Rectal smooth muscle tissue (tissue), 1 donor: ENCODE measurements around the gene CNTN3.

ENCODE experiments used
- H3K27ac ChIP-seq: one replicate; pipeline ENCODE4 v1.7.0; 2013; ENCODE audit warnings: low read depth, low read length, inconsistent platforms
- H3K27me3 ChIP-seq: one replicate; pipeline ENCODE4 v1.7.0; 2013; ENCODE audit warnings: low read length; ENCODE audit not compliant: control insufficient read depth, insufficient read depth
- H3K36me3 ChIP-seq: one replicate; pipeline ENCODE4 v1.7.0; 2013; ENCODE audit warnings: low read length; ENCODE audit not compliant: control insufficient read depth, insufficient read depth
- H3K4me1 ChIP-seq: one replicate; pipeline ENCODE4 v1.7.0; 2013; ENCODE audit warnings: low read length; ENCODE audit not compliant: control insufficient read depth, insufficient read depth
- H3K4me3 ChIP-seq: one replicate; pipeline ENCODE4 v1.7.0; 2013; ENCODE audit warnings: low read length
- H3K9ac ChIP-seq: one replicate; pipeline ENCODE4 v1.7.0; 2013; ENCODE audit warnings: low read length

The CNTN3 gene

GRCh38 chr3:74603292-74603691, 11.2 kb downstream of the CNTN3 start:
- no peaks in the 10 kb centered on the region for H3K4me1 ChIP-seq
- no peak overlapping the region for H3K27ac ChIP-seq
- no peaks in the 10 kb centered on the region for H3K27me3 ChIP-seq
- H3K9ac ChIP-seq, result no peak overlapping the region
- no peaks in the 10 kb centered on the region for H3K36me3 ChIP-seq
- H3K4me3 ChIP-seq, result no peak overlapping the region

GRCh38 chr3:74602471-74602870, 12.0 kb downstream of the CNTN3 start:
- Histone ChIP-seq H3K9ac (no peak overlapping the region), H3K4me3 (no peak overlapping the region), H3K36me3 (no peaks in the 10 kb centered on the region), H3K27me3 (no peaks in the 10 kb centered on the region), H3K27ac (no peak overlapping the region), H3K4me1 (no peaks in the 10 kb centered on the region)

- Histone ChIP-seq H3K36me3 (no peaks in the 10 kb centered on the region), H3K27ac (no peak overlapping the region), H3K4me3 (no peak overlapping the region), H3K4me1 (no peaks in the 10 kb centered on the region), H3K9ac (no peak overlapping the region), H3K27me3 (no peaks in the 10 kb centered on the region)
These were observed 12.7 kb downstream of the CNTN3 start for GRCh38 chr3:74601793-74602192.

GRCh38 chr3:74599564-74599963, 14.9 kb downstream of the CNTN3 start:
- no peaks in the 10 kb centered on the region for H3K4me1 ChIP-seq
- no peaks in the 10 kb centered on the region for H3K36me3 ChIP-seq
- H3K4me3 ChIP-seq, result no peak overlapping the region
- H3K27ac ChIP-seq, result no peak overlapping the region
- no peaks in the 10 kb centered on the region for H3K27me3 ChIP-seq
- H3K9ac ChIP-seq, result no peak overlapping the region

- Histone ChIP-seq H3K9ac (no peak overlapping the region), H3K27ac (no peak overlapping the region), H3K36me3 (no peaks in the 10 kb centered on the region), H3K4me3 (no peak overlapping the region), H3K27me3 (no peaks in the 10 kb centered on the region), H3K4me1 (no peaks in the 10 kb centered on the region)
These were observed 21.3 kb downstream of the CNTN3 start for GRCh38 chr3:74593152-74593551.

DNA sequence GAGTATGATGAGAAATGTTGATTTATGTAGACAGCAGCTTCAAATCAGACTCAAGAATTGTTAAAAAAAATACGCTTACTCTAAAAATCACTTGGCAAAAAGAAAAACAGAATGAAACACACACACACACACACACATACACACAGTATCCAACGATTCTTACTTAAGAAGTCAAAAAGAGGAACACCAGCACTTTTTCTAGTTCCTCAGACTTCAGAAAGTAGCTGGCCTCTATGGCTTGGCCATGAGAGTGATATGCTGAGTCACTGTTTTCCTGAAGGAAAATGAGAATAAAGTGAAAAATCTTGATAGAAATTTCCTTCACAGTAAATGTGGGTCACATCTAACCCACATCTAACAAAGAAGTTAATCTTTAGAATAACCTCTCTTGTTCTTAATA, 22.1 kb downstream of the CNTN3 start:
- Histone ChIP-seq H3K4me1 (no peaks in the 10 kb centered on the region), H3K9ac (no peak overlapping the region), H3K27ac (no peak overlapping the region), H3K27me3 (no peaks in the 10 kb centered on the region), H3K4me3 (no peak overlapping the region), H3K36me3 (no peaks in the 10 kb centered on the region)

DNA sequence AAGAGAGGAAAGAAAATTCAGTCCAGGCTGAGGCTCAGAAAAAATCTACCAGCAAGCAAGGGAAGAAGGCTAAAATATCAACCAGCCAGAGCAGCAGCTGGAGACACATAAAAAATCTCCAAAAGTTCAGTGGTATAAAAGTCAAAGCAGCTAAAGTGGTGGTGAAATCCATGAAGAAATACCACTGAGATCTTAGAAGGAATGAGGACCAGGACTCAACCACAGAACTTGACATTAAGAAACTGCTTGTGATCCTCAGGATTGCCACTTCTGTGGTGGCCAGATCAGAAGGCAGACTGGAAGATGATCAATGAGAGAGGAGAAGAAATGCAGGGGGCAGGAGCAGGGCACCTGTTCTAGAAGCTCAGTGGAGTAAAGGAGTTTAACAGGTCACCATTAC, 22.5 kb downstream of the CNTN3 start:
- H3K27ac ChIP-seq, result no peak overlapping the region
- no peak overlapping the region for H3K4me3 ChIP-seq
- no peak overlapping the region for H3K9ac ChIP-seq
- no peaks in the 10 kb centered on the region for H3K36me3 ChIP-seq
- H3K27me3 ChIP-seq, result no peaks in the 10 kb centered on the region
- no peaks in the 10 kb centered on the region for H3K4me1 ChIP-seq

- H3K36me3 ChIP-seq, result no peaks in the 10 kb centered on the region
- H3K9ac ChIP-seq, result no peak overlapping the region
- no peaks in the 10 kb centered on the region for H3K4me1 ChIP-seq
- no peak overlapping the region for H3K27ac ChIP-seq
- no peak overlapping the region for H3K4me3 ChIP-seq
- H3K27me3 ChIP-seq, result no peaks in the 10 kb centered on the region
These were observed 23.1 kb downstream of the CNTN3 start for GRCh38 chr3:74591342-74591741.

- Histone ChIP-seq H3K9ac (no peak overlapping the region), H3K4me3 (no peak overlapping the region), H3K27ac (no peak overlapping the region), H3K4me1 (no peaks in the 10 kb centered on the region), H3K27me3 (no peaks in the 10 kb centered on the region), H3K36me3 (no peaks in the 10 kb centered on the region)
These were observed 23.7 kb downstream of the CNTN3 start for GRCh38 chr3:74590620-74591262.

DNA sequence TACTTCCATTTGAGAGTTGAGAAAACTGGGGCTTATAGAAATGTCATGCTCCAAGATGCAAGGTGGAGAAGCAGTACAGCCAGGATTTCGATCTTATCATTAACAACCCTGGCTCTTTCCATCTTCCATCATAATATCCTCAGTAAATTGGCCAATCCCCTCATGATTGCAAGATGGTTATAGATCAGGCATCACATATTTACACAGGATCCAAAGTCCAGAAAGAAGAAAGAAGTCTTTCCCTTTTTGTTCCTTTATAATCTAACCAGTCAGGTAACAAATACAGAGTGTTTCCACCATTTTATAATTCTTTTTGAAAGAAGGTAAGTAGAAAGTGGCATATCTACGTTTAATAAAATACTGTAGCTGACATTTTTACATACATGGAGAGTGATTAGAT, 29.7 kb downstream of the CNTN3 start:
- H3K27ac ChIP-seq, result no peak overlapping the region
- H3K27me3 ChIP-seq, result no peaks in the 10 kb centered on the region
- no peaks in the 10 kb centered on the region for H3K36me3 ChIP-seq
- H3K9ac ChIP-seq, result no peak overlapping the region
- no peak overlapping the region for H3K4me3 ChIP-seq
- no peaks in the 10 kb centered on the region for H3K4me1 ChIP-seq

DNA sequence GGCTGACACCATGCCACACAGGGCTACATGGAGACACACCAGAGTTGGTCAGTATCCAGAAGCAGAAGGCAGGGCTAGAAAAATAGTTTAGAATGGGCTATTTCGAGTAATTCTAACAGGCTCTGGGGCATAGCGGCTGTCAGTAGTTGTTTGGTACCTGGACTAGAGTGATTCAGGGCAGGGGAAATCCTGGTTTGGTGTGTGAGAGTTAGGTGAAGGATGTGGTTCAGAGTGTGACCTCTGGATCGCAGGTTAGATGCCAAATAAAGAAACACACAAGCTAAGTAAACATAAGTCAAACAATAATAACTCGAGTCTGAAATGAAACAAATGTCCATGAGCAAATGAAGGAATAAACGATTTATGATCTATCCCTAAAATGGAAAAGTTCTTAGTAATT, 31.5 kb downstream of the CNTN3 start:
- no peaks in the 10 kb centered on the region for H3K27me3 ChIP-seq
- no peak overlapping the region for H3K27ac ChIP-seq
- H3K4me1 ChIP-seq, result no peaks in the 10 kb centered on the region
- H3K36me3 ChIP-seq, result no peaks in the 10 kb centered on the region
- H3K4me3 ChIP-seq, result no peak overlapping the region
- H3K9ac ChIP-seq, result no peak overlapping the region

GRCh38 chr3:74575857-74576256, 38.6 kb downstream of the CNTN3 start:
- H3K9ac ChIP-seq, result no peak overlapping the region
- no peak overlapping the region for H3K27ac ChIP-seq
- no peaks in the 10 kb centered on the region for H3K27me3 ChIP-seq
- no peak overlapping the region for H3K4me3 ChIP-seq
- H3K4me1 ChIP-seq, result no peaks in the 10 kb centered on the region
- H3K36me3 ChIP-seq, result no peaks in the 10 kb centered on the region

- H3K4me1 ChIP-seq, result no peaks in the 10 kb centered on the region
- no peaks in the 10 kb centered on the region for H3K36me3 ChIP-seq
- H3K27ac ChIP-seq, result no peak overlapping the region
- no peak overlapping the region for H3K4me3 ChIP-seq
- H3K9ac ChIP-seq, result no peak overlapping the region
- H3K27me3 ChIP-seq, result no peaks in the 10 kb centered on the region
These were observed 43.3 kb downstream of the CNTN3 start for GRCh38 chr3:74571118-74571517.
